Measurements from ENCODE around the gene ACTRT2.

Gene ACTRT2

DNA sequence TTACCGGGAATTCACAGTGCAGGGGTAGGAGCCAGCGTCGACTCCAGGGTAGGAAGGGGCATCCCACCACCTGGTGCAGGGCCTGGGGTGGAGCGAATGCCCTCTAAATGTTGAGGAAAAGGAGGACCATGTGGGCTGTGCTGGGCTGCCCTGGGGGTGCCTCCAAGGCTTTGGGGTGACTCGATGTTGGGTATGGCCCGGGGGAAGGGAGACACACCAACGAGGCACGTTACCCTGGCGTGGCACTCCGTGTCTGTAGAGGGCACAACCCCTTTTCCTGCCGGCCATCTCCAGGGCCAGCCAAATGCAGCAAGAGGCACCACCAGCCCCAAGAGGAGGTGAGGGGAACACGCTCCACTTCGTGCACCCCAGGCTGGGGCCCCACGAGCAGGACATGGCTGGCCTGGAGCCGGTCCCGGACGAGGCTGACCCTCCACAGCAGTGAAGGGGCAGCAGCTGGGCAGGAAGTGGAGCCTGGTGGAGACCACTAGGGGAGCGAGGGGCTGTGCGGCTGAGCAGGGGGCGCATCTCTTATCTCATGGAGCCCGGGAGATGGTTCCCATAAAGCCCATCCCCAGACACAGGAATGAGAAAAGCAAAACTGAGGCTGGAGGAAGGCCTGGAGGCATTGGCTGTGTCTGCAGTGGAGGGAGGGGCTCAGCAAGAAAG is 11.2 kb downstream of the ACTRT2 start:
- DNase-seq (ENCODE audit: low read depth in 3 of 3), result no peak

- peak in 1 of 3 experiments; percentile 12 for DNase-seq (ENCODE audit: low read depth in 3 of 3)
Observed at GRCh38 chr1:3033040-3033789, 11.9 kb downstream of the ACTRT2 start.

DNA sequence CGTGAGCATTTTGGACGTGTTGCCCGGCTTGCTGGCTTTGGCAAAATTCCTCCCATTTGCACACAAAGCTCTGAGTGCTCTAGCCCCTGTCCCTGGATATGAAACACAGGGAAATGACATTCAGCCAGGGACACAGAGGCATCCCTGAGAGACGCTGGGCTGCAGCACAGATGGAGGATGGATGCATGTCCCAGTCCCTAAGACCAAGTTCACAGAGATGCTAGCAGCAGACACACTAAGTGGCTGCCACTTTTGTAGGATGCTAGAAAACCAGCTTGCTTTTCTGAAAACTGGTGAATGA is 12.5 kb downstream of the ACTRT2 start:
- DNase-seq (ENCODE audit: low read depth in 3 of 3), result no peak

- no peak for DNase-seq (ENCODE audit: low read depth in 3 of 3)
Observed at GRCh38 chr1:3034162-3034561, 12.9 kb downstream of the ACTRT2 start.

DNA sequence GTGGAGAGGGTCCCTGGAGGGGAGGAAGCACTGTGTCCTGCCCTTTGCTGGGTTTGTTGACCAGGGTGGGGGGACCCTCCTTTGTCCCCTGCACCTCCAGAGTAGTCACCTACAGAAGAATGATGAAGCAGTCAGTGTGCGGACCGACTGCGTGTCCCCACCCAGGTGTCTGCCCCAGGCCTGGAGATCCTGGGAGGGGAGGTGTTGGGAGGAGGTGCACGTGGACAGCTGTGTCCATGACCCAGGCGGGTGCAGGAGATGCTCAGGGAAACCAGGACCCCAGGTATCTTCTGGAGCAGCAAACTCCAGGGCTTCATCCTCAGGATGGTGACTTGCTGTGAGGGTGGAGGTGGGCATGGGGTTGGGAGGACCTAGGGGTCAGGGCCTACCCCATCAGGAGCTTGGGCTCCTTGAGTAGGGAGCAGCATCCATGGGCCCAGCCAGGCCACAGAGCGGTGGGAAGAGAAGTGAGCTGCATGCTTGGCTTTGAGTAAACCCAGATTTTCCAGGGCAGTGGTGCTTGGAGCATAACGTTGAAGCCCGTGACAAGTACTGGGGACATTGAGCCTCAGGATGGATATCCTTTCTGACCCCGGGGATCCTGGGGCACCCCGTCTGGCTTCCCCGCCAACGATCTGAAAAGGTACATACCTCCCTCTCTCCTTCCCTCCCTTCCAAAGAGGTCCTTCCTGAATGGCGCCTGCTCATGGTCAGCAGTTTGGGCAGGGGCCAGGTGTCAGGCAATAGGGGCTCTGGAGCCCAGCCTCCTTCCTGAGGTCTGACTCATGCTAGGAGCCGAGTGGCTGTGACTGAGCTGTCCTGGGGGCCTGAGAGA is 13.7 kb downstream of the ACTRT2 start:
- no peak for DNase-seq (ENCODE audit: low read depth in 3 of 3)

- no peak for DNase-seq (ENCODE audit: low read depth in 3 of 3)
Observed at GRCh38 chr1:3035563-3036446, 14.5 kb downstream of the ACTRT2 start.

DNA sequence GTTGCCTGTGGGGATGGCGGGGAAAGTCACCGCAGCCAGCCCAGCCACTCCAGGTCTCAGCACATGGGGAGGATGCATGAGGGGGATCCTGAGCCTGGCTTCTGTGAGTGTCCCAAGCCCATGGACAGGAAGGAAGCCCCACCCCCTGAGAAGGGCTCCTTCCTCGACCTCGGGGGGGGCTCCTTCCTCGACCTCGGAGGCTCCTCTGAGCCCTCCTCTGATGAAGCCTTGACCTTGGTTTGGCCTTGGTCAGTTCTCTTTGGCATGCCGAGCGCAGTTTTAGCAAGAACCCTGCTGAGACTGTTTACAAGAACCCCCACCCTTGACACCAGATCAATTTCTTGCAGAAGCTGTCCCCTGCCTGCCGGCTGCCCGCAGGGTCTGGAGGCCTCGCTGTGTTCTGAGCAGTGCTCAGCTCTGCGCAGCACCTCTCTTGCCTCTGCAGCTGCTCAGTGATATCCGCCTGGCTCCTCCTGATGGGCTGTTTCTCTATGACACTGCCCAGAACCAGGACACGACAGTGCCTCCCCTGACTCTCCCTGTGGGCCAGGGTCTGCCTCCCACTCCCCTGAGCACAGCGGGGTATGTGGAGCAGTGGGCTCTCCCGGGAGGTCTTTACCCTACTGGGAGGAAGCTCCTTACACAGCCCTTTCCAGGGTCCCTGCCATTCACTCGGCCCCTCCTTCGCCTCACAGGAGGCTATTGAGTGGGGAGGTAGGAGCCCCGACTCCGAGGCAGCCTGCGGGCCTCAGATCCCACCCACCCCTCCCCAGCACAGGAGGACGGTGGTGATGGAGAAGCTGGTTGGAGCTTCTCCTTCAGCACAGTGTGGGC is 15.4 kb downstream of the ACTRT2 start:
- DNase-seq (ENCODE audit: low read depth in 3 of 3), result no peak

DNA sequence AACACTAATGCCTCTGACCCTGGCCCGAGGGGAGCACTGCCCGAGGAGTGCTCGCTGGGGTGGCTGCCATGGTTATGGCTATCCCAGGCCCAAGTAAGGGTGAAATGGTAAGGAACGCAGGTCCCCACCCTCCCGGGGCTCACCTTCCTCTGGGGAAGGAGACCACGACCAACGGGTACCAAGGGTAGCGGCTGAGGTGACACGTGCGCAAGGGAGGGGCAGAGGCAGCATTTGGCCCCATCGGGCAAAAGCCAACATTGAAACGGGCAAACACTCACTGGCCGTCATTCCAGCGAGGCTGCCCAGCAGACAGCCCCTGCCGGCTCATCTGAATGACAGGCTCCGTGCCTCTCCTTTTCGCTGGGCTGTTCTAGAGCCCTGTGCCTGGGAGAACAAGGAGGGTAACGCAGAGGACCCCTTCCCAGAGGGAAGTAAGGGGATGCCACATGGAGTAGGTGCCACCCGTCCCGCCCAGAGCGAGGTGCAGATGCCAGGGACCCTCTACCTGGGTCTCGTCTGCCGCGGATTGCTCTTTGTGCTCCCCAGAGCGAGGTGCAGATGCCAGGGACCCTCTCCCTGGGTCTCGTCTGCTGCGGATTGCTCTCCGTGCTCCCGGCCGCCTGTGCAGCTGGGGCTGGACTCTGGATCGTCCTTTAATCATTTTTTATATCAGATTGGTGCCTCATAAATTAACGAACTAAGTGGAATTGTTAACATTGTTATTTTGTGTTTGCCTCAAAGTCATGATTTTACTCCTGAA is 16.2 kb downstream of the ACTRT2 start:
- no peak for DNase-seq (ENCODE audit: low read depth in 3 of 3)

- no peak for DNase-seq (ENCODE audit: low read depth in 3 of 3)
Observed at GRCh38 chr1:3038113-3038551, 16.9 kb downstream of the ACTRT2 start.

GRCh38 chr1:3038571-3039181 is 17.4 kb downstream of the ACTRT2 start:
- no peak for DNase-seq (ENCODE audit: low read depth in 3 of 3)

GRCh38 chr1:3040004-3040403 is 18.7 kb downstream of the ACTRT2 start:
- no peak for DNase-seq (ENCODE audit: low read depth in 3 of 3)

GRCh38 chr1:3042481-3042880 is 21.2 kb downstream of the ACTRT2 start:
- no peak for DNase-seq (ENCODE audit: low read depth in 3 of 3)

DNA sequence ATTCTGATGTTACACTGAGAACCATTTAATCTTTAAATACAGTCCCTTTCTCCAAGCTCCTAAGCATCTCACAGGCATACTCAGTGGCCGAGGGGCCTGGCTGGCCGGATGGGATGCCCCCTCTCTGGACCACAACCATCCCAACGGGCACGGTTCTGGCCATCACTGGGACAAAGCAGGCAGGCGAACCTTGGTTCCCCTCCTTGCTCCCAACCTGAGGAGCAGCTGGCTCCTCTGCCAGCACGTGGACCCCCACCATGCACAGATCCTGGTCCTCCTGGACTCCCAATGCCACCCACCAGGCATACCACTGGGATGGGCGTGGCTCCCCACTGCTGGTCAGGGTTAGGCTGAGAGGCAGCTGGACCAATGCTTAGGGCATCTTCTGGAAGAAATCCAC is 27.9 kb downstream of the ACTRT2 start:
- no peak for DNase-seq (ENCODE audit: low read depth in 3 of 3)

DNA sequence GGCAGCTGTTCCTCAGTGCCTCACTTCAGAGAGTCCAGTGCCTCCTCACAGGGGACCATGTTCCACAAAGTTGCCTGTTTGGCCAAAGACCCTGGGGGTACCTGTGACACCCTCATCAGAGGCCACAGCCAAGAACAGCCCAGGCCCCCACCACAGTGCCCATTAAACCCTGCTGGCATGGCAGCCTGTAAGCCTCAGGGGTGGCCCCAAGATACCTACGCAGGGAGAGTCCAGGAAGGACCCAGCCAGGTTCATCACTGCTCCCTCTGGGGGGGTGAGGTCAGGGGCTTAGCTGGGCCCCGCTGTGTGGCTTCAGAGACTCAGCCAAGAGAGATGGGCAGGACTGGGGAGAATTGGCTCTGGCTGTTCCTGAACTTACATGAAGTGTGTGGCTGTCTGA is 28.6 kb downstream of the ACTRT2 start:
- DNase-seq (ENCODE audit: low read depth in 3 of 3), result no peak

DNA sequence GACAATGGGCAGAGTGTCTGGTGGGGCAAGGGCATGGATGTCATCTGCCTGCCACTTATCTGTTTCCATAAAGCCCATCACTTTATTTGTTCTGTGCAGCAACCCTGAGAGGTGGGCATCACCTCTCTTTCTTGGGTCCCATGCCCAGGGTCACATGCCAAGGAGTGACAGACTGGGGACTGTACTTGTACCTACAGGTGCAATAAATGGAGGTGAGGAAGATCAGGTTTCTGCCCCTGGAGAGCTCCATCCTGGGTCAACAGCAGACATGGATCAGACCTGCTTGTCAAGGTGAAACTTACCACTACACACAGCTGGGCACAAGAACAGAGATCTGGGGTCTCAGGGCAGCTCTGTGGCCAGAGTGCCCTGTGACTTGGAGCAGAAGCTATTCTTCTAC is 29.3 kb downstream of the ACTRT2 start:
- DNase-seq (ENCODE audit: low read depth in 3 of 3), result no peak

- no peak for DNase-seq (ENCODE audit: low read depth in 3 of 3)
Observed at GRCh38 chr1:3051270-3052268, 30.3 kb downstream of the ACTRT2 start.

- no peak for DNase-seq (ENCODE audit: low read depth in 3 of 3)
Observed at GRCh38 chr1:3052501-3052900, 31.2 kb downstream of the ACTRT2 start.

- DNase-seq (ENCODE audit: low read depth in 3 of 3), result no peak
Observed at GRCh38 chr1:3053366-3053980, 32.2 kb downstream of the ACTRT2 start.

Measured in stimulated activated CD4-positive, alpha-beta T cell treated with anti-CD3 and anti-CD28 coated beads, TNF-alpha, amount 100 ng/mL, for 24 hours (primary cell).